ENCODE measurements around the gene OR10R2. TPM values are rescaled to one million over a fixed set of nuclear protein-coding genes. Genes with fewer than 3 reads are reported as not detected.

OR10R2 gene
- not detected in 2 replicates for total RNA-seq

GRCh38 chr1:158471920-158472319 lies at the start of gene OR10R2:
Gene OR10R2, plus strand, starts transcription at chr1:158472220. Its CDS starts 106 bp downstream, at chr1:158472326.

GRCh38 chr1:158426137-158426536 lies 45.9 kb upstream of the OR10R2 start, which contains the start of gene OR10K2:
Gene OR10K2, minus strand, starts transcription at chr1:158426237. Its CDS starts 5,371 bp downstream, at chr1:158420866.

GRCh38 chr1:158461534-158461933 lies 10.5 kb upstream of the OR10R2 start, which contains the start of gene OR10K1:
Gene OR10K1, plus strand, starts transcription at chr1:158461834. Its CDS starts 3,728 bp downstream, at chr1:158465562.

Other genes starting within 250 kb of the OR10R2 start
- gene CD1A, start 217.8 kb upstream of the OR10R2 start, total RNA-seq, result not detected in 2 replicates
- not detected in 2 replicates for gene CD1C, start 182.3 kb upstream of the OR10R2 start, total RNA-seq
- not detected in 2 replicates for gene CD1B, start 140.7 kb upstream of the OR10R2 start, total RNA-seq
- not detected in 2 replicates for gene CD1E, start 118.3 kb upstream of the OR10R2 start, total RNA-seq
- not detected in 2 replicates for gene OR10T2, start 72.8 kb upstream of the OR10R2 start, total RNA-seq
- gene OR10K2, start 46.0 kb upstream of the OR10R2 start, total RNA-seq, result not detected in 2 replicates
- gene OR10K1, start 10.4 kb upstream of the OR10R2 start, total RNA-seq, result not detected in 2 replicates
- gene OR6Y1, start 82.2 kb downstream of the OR10R2 start, total RNA-seq, result not detected in 2 replicates
- not detected in 2 replicates for gene OR6P1, start 98.4 kb downstream of the OR10R2 start, total RNA-seq
- not detected in 2 replicates for gene OR10X1, start 107.7 kb downstream of the OR10R2 start, total RNA-seq
- gene OR10Z1, start 133.0 kb downstream of the OR10R2 start, total RNA-seq, result not detected in 2 replicates
- gene SPTA1, start 214.5 kb downstream of the OR10R2 start, total RNA-seq, result under 0.01 TPM in 1 of 2 replicates, not detected in the other
- not detected in 2 replicates for gene OR6K2, start 228.4 kb downstream of the OR10R2 start, total RNA-seq
- gene OR6K3, start 248.5 kb downstream of the OR10R2 start, total RNA-seq, result not detected in 2 replicates